Activated T-helper 1 cell treated with Interleukin-2 at 50 U/mL for 16 hours (primary cell): ENCODE measurements around the gene AP5B1.
A peak's percentile ranks its signal among the peaks of the same experiment; 100 is the strongest.

Source experiments
- DNase-seq: peaks from one replicate; pipeline ENCODE4 v3.0.0-alpha.2; 2020; ENCODE audit warnings: low read depth

Gene AP5B1, protein sequence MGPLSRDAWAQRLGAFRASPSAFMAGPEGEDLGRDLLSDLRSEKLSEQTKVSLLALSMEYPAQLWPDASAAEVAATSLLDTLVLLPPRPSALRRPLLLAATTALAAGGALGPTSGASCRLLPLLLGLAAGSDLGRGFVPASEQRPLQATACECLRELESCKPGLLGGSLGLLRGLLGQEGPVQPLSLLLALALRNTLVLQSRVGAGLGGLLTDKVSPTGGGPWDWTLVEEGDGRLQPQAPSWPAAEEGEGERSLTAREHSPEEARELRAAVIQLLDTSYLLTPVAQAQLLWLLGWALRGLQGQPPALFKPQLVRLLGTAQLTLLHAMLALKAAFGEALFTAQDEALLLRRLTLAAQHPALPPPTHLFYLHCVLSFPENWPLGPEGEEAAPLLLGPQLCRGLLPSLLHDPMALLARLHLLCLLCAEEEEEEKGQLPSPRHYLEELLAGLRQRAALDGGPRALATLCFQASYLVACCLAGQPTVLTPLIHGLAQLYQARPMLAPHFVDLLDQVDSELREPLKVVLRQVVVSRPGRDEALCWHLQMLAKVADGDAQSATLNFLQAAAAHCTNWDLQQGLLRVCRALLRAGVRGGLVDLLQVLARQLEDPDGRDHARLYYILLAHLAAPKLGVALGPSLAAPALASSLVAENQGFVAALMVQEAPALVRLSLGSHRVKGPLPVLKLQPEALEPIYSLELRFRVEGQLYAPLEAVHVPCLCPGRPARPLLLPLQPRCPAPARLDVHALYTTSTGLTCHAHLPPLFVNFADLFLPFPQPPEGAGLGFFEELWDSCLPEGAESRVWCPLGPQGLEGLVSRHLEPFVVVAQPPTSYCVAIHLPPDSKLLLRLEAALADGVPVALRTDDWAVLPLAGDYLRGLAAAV

DNA sequence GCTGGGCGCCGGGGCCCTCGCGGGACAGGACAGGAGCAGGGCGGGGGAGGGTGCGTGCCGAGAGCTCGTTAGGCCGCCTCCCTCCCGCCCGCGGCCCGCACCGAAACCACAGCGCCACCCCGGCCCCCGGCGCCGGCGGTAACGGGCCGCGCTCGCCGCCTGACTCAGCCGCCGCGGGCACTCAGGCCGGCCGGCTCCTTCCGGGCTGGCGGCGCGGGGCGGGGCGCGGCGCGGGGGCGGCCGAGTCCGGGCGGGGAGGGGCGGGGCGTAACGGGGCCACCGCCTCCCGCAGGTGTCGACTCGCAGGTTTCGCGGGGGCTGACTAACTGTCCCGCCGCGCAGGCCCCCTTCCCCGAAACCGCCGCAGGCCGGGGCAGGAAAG lies at the start of gene AP5B1:
Gene AP5B1 (minus strand): TSS at position 207 of the 382 bp plus-strand sequence. CDS start 385 bp downstream, outside the sequence.
- DNase-seq, result peak; percentile 67

DNA sequence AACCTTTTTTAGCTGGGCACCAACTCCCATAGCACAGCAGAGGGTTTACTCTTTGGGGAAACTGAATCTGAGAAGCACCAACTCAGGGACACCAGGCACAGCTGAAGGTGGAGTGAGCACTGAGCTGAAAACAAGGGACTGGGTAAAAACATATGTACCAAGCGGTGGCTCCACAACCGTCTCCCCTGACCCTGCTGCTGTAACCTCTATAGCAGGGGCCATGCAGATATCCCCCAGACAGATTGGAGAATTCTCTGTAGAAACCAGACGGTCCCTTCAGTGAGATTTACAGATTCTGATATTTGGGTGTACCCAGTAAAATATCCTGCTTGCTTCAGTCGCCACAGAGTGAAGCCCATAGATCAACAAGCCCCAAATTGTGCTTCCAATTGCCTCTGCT lies 48.7 kb upstream of the AP5B1 start:
- no peak for DNase-seq

DNA sequence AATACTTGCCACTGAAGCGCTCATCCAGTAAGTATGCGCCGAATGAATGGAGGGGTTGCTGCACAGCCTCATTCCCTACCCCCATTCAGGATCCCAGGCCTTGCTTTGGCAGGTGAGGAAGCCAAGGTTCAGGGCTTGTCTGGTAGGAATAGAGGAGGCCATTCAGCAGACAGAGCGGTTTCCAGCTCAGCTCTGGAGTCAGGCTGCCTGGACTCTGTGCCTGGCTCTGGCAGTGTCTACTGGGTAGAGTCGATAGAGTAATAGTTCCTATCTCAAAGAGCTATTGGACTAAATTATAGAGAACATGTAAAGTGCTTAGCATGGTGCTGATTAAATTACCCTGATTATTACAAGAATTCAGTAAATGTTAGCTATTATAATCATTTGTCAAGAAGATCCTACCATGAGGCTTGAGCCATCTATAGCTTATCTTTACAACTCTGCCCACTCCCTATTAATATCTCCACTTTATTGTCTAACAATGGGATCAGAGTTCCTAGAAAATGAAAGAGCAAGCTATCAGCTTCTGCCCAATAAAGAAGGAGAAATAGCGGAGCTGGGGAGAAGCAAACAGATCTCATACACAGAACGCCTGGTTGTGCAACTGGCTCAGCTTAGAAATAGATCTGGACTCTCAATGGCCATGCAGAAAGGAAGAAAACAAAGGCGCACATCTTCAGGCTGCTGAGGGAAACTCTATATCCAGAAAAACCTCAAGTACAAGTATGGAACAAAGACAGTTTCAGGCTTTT lies 46.4 kb upstream of the AP5B1 start:
- no peak for DNase-seq

DNA sequence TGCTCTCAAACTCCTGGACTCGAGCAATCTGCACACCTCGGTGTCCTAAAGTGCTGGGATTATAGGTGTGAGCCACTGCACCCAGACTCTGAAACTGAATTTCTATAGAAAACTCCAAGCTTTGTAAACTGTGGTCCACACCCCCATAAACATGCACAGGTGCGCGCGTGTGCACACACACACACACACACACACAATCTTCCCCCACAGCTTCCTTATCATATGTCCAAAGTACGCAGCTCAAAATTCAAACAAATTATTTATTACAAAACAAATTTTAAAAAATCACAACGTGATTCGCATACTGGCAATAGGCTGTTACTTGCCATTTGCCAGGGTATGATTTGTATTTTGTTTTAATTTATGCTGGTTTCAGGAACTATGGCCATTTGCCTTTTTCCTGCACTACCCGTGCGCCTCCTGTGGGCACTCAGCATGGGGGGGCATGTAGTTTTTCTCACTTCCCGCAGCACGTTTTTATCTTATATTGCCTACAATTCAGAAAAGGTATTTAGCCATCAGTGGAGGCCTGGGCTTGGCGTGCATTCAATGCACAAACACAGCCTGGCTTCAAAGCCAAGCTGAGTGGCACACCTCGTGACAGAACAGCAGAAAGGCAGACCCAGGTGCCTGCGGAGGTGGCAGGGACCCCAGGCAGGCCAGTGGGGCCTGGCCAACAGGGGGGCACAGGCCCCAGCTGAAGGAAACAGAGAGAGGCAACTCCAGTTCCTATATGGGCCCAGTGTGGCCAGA lies 42.2 kb upstream of the AP5B1 start:
- no peak for DNase-seq

DNA sequence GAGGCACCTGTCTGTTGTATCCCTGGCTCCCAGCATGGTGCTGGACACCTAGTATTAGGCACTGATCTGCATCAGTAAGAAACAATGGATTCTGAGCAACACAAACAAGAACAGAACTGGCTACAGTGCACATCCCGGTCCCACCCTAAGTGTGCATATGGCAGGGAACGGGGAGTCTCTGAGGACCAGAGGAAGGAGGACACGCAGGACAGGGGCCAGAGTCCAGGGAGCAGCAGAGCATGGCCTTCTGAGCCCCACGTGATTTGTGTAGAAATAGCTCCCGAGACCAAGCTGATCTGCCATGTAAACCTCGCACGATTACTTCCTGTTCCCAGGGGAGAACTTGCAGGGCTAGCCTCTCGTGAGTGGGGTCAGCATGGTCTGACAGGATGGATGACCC lies 40.3 kb upstream of the AP5B1 start:
- DNase-seq, result no peak

DNA sequence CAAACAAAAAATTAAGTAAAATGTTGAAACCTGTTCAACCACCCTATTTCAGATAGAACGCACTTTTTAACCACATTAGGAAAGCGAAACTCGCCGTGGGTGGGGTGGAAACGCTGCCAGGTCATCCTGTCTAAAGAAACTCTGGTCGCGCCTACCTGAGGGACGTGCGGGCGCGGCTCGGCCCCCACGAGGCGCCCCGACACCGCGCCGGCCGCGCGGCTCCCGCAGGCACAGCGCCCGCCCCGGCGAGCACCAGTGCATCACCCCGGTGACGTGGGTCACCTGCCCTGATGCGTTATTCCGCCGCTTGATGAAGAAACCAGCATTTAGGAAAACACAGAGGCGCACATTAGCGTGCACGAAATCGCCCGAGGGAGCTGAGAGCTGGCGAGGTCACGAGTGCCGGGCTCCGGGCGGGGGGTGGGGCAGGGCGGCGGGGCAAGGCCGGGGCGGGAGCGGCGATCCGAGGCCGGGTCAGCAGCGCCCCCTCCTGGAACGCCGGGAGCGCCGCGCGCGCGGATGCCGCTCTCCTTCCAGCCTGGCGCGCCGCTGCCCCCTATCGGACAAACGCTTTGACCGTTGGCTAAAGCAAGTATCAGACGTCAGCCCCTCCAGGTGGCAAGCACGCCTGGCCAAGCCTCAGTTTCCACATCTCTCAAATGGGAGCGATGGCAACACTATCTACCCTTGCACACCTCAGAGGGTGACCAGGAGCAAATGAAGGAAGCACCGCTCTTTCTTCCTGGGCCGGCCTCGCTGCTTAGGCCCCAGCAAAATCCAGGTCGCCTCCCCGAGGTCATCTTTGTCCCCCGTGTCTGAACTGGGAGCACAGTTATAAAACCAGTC lies 37.3 kb upstream of the AP5B1 start:
- peak; percentile 91 for DNase-seq

DNA sequence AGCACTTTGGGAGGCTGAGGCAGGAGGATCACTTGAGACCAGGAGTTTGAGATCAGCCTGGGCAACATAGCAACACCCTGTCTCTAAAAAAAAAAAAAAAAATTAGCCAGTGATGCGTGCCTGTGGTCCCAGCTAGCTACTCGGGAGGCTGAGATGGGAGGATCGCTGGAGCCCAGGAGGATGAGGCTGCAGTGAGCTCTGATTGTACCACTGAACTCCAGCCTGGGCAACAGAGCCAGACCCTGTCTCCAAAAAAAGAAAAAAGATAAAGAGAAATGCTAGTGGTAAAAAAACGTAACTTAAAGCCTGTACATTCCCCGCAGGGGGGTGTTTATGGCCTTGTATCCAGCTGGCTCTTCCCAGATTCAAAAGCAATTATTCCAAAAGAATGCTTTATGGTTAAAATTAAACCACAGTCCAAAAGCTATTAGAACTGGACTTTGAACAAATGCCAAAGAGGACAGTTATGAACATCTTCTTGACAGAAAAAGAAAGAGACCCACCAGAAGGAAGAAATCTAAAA lies 36.6 kb upstream of the AP5B1 start:
- DNase-seq, result no peak

DNA sequence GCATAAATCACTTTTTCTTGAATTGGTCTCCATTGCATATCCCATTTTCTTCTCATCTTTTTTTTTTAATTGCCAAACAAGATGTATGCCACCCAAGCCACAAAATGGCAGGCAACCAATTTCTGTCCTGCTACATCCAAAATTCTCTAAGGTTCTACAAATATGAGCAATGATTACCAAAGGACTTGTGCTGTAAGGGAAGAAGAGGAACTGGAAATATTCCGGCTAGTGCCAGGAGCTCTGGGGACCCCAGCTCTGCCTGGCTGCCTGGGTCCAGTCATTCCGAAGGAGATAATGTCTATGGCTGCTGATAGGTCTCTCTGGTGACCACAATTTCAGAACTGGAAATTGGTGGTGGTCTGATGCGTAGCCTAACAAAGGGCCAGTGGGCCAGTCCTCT lies 35.9 kb upstream of the AP5B1 start:
- no peak for DNase-seq

DNA sequence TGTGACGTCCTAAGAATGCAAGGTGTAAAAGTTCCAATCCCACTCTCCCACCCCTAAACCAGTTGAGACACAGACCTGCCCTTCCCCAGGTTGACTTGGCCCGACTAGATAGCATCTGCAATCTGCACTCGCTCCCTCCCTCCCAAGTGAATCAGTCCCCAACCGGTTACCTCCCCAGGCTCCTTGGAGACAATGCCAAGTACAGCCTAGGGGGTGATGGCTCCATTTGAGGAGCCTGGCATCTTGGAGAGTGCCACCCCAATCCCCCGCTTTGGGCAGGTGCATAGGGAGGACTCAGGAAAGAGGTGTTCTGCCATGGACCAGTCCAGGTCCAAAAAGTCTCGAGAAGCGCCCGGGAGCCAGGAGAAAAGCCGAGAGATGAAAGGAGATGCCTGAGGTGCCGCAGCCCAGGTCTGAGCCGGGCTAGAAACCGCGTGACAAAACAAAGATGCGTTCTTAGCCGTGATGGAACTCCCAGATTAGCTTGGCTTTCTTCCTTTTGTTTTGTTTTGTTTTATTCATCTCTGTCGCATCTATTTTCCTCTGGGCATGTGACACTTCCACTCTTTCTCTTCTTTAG lies 34.3 kb upstream of the AP5B1 start:
- no peak for DNase-seq

DNA sequence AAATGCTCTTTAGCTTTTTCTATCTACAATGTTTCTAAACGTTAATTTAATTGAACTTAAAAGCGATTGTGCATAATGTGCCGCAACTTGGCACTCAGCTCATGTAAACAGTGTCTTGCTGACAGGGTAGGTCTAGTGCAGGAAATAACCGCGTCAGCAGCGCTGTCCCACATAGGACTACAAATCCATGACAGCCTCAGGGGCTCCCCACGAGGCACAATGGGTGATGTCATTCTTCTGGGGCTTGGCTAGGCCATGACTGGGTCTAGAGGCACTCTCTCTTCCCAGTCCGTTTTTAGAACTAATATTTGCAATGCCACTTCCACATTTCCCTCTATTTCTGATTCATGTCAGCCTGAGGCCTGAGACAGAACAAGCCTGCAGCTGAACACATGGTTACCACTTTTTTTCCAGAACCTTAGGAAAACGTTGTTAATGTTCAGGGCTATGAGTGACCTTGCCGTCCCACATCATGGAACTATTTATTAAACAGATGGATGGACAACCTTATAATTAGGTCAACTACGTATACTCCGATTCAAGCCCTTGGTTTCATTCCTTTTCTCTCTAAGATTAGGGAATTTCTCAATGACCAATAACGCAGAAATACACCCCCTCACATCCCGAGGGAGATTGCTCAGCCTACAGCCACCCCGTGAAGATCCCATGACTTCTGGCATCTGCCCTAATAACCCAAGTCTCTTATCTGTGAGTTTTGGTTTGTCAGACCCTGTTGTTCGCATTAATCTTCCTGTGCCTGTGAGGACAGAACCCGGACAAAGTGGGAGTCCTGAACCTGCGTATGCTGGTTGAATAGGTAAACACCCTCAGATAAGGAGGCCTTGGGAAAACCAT lies 33.6 kb upstream of the AP5B1 start:
- no peak for DNase-seq

DNA sequence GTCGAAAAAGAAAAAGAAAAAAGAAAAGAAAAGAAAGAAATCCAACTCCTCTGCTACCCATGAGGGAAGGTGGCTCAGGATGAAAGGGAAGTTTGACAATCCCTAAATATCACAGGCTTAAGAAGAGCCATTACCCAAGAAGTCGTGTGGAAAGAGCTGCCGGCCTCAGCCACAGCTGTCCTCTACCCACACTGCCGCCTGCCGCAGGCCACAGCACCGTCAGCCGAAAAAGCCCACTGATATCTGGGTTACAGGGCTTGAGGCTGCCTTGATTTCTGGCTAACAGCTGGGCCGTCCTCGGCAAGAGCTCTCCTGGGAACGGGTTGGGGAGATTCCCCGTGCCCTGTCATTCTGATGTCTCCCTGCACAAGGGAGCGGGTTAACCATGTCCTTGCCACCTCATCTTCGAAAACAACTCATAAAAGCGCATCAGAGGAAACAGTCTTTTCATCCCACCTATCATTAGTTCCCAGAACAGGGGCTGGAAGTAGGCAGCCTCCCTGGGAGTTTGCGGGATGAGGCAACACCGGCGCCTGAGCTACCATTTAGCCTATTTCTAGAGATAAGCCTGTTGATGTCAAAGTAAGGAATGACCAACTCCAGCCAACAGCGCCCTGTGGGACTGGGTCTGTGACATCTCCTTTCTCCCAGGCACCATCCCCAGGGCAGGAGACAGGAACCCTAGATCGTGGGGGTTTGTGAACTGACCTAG lies 31.1 kb upstream of the AP5B1 start:
- DNase-seq, result no peak

DNA sequence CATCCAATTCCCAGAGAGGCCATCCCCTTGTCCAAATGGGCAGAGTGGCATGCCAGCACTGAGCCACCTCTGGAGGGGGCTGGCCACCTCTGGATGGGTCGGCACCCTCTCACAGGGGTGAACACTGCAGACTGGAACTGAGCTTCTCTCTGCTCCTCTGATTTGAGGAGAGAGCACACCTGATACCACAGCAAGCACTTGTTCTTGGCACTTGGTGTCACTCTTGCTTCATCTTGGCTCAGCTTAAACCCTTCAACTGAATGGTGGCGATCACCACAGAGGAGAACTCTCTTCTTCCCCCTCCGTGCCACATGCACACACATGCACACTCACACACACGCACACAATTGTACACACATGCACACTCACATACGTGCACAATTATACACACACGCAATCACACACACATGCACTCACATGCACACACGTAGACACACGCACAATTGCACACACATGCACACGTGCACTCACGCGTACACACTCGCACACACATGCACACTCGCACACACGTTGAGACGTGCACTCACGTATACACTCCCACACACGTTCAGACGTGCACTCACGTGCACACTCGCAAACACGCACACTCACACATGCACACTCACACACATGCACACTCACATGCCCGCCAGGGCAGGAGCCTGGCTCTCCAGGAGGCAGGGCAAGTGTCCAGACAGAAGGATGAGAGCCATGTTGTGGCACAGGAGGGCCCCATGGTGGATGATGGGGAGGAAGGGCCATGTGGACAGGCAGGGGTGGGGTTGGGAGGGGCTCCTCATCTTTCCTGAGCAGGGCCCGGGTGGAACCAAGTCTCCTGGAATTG lies 29.5 kb upstream of the AP5B1 start:
- DNase-seq, result no peak

DNA sequence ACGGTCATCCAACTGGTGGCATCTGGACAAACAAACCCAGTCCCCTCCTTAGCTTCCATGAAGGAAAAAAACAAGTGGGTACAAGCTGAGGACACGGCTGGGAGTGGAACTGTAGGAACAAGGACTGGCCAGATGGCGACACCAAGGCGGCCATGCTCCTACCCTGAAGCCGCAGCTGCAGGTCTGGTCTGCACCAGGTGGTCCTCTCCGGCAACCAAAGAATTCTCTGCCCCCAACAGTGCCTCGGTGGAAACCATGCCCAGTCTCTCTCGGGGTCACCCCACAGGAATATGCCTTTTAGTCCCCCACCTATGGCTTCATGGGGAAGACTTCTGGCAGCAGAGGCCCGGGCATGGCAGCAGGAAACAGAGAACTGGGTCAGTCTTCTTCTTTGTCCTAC lies 28.7 kb upstream of the AP5B1 start:
- DNase-seq, result no peak

DNA sequence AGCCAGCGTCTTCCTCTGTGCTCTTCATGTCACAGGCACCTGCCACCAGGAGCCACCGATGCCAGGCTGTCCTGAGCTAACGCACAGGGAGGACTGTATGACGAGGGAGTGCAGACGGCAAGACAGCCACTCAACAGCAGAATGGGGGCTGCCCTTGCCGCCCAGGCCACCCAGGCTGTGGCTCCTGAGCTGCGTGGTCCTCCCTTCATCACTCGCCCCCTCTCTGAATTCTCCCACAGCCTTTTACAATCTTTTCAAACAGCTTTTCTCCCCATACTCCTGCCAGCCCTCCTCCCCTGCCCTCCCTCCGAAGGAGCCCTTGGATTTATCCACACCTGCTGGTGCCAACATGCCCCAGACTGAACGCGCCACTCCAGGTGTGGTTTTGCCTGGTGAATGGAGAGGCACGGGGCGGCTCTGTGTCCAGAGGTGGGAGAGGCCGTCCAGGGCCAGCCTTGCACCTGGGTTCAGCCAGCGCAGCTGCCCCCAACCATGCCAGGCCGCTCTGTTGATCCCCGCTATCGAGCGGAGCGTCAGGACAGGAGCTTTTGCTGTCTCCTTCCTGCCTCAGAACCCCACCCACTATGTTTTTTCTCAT lies 28.1 kb upstream of the AP5B1 start:
- no peak for DNase-seq

DNA sequence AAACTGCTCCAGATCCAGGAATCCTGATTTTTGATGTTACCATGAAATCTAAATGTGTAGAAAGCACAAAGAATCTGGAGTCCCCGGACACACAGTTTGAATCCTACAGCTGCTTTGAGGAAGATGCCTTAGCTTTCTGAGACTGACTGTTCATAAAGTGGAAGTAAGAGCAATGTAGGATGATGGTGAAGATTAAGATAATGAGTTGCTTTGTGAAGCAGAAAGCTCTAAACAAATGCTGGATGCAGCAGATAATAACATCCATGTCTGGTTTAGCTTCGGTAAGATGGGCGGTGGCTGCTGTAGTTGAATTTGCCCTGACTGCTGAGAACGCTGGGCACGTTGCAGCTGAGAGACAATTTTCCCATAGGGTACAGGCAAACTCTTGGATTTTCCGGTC lies 26.2 kb upstream of the AP5B1 start:
- DNase-seq, result no peak

DNA sequence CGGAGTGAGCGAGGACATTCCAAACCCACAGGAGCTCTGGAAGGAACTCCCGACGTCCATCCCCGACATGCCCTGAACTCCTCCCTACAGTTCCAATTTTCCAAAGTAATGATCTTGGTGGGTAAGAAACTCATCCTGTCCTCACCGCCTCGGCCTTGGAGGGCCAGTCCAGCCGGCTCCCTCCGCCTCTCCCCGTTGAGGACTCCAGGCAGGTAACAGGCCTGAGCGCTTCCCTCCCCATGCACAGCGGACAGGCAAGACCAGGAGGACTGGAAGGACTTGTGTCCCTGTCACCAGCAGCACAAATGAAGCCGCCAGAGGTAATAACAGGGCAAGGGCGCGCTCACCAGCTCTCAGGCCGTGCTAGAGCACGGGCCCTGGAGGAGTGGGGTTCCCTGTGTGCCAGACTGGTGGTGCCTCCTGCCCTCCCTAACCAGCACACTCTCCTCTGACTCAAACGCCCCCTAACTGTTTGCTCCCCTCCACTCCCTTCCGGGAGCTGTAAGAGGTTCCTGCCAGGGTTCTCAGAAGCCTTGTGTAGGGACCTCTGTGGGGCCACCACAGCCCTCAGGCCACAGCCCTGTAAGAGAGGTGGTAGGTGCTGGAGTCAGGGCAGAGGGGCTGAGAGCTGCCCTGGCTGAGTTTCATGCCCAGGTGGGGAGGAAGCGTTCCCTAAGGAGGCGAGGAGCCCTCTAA lies 23.2 kb upstream of the AP5B1 start:
- DNase-seq, result no peak

DNA sequence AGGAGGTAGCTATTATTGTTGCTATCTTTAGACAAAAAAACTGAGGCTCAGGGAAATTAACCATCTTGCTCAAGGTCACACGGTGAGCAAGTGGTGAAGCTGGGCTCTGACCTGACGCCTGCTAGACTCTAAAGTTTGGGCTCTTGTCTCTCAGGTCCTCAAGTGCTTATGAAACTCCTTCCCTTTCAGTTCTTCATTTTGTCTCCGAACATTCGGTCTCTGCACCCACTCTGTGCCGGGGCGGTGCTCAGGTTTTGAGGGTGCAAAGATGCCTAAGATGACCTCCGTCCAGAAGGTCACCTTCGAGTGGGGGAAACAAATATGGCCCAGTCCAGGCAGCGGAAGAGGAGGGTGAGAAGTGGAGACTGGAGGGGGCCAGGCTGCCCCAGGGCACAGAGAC lies 22.1 kb upstream of the AP5B1 start:
- DNase-seq, result no peak
